ENCODE data around the gene AMPD2.

Gene AMPD2

GRCh38 chr1:109619576-109620400 is at the start of gene AMPD2, which contains the start of gene GNAT2:
AMPD2 (plus strand) TSS chr1:109619837; CDS start chr1:109621176, 1,339 bp downstream.
GNAT2 (minus strand) TSS chr1:109619616; CDS start chr1:109612870, 6,746 bp downstream.
- peak; percentile 65 for DNase-seq (ENCODE audit: low spot score)

- DNase-seq (ENCODE audit: low spot score) = no peak
These were observed 49.2 kb upstream of the AMPD2 start for GRCh38 chr1:109570414-109570813.

- no peak for DNase-seq (ENCODE audit: low spot score)
These were observed 45.9 kb upstream of the AMPD2 start for GRCh38 chr1:109573785-109574184.

GRCh38 chr1:109578947-109579443 is 40.6 kb upstream of the AMPD2 start:
- DNase-seq (ENCODE audit: low spot score) = no peak

- DNase-seq (ENCODE audit: low spot score) = no peak
These were observed 40.1 kb upstream of the AMPD2 start for GRCh38 chr1:109579491-109579890.

GRCh38 chr1:109582021-109582420 is 37.6 kb upstream of the AMPD2 start:
- no peak for DNase-seq (ENCODE audit: low spot score)

- DNase-seq (ENCODE audit: low spot score) = no peak
These were observed 34.9 kb upstream of the AMPD2 start for GRCh38 chr1:109584766-109585165.

- DNase-seq (ENCODE audit: low spot score) = no peak
These were observed 33.6 kb upstream of the AMPD2 start for GRCh38 chr1:109586055-109586454.

- DNase-seq (ENCODE audit: low spot score) = no peak
These were observed 30.5 kb upstream of the AMPD2 start for GRCh38 chr1:109589177-109589576.

GRCh38 chr1:109589679-109590078 is 30.0 kb upstream of the AMPD2 start:
- DNase-seq (ENCODE audit: low spot score) = no peak

GRCh38 chr1:109592916-109593315 is 26.7 kb upstream of the AMPD2 start:
- no peak for DNase-seq (ENCODE audit: low spot score)

- DNase-seq (ENCODE audit: low spot score) = no peak
These were observed 24.1 kb upstream of the AMPD2 start for GRCh38 chr1:109595531-109595930.

GRCh38 chr1:109598156-109598555 is 21.5 kb upstream of the AMPD2 start:
- DNase-seq (ENCODE audit: low spot score) = no peak

- no peak for DNase-seq (ENCODE audit: low spot score)
These were observed 21.0 kb upstream of the AMPD2 start for GRCh38 chr1:109598655-109599054.

- DNase-seq (ENCODE audit: low spot score) = no peak
These were observed 16.4 kb upstream of the AMPD2 start for GRCh38 chr1:109603229-109603628.

GRCh38 chr1:109605381-109605780 is 14.3 kb upstream of the AMPD2 start:
- no peak for DNase-seq (ENCODE audit: low spot score)

- DNase-seq (ENCODE audit: low spot score) = no peak
These were observed 9.8 kb upstream of the AMPD2 start for GRCh38 chr1:109609881-109610280.

GRCh38 chr1:109610609-109611307 is 8.9 kb upstream of the AMPD2 start:
- DNase-seq (ENCODE audit: low spot score) = no peak

GRCh38 chr1:109611308-109611990 is 8.2 kb upstream of the AMPD2 start:
- DNase-seq (ENCODE audit: low spot score) = no peak

- DNase-seq (ENCODE audit: low spot score) = no peak
These were observed 6.1 kb upstream of the AMPD2 start for GRCh38 chr1:109613361-109614147.

- DNase-seq (ENCODE audit: low spot score) = peak; percentile 35
These were observed 3.8 kb upstream of the AMPD2 start for GRCh38 chr1:109615879-109616278.

- no peak for DNase-seq (ENCODE audit: low spot score)
These were observed 3.2 kb upstream of the AMPD2 start for GRCh38 chr1:109616391-109616790.
